HEK293T (cell line): Measurements from ENCODE around the gene MORC4.

Experiments used
- CTCF ChIA-PET: fragments of 350-600 bp; formaldehyde crosslinking; extraction: SDS; loops from one replicate; lab custom pipeline; 2021; ENCODE audit warnings: antibody characterized with exemption, inconsistent platforms; lab: Yijun Ruan, JAX
- POLR2A ChIA-PET: fragments of 350-600 bp; formaldehyde crosslinking; extraction: SDS; loops from one replicate; lab custom pipeline; 2020; ENCODE audit warnings: antibody characterized with exemption, inconsistent platforms; lab: Yijun Ruan, JAX
- DNase-seq: peaks from one replicate; pipeline ENCODE4 v3.0.0; 2012; ENCODE audit warnings: mixed read lengths; ENCODE audit errors: extremely low spot score
- ARNT ChIP-seq: fragments of 450-650 bp; IDR thresholded peaks from 2 replicates; pipeline ENCODE4 v1.6.1; 2017; ENCODE audit warnings: mild to moderate bottlenecking
- BHLHE40 ChIP-seq: fragments of 450-650 bp; IDR thresholded peaks from 2 replicates; pipeline ENCODE4 v1.6.1; 2016; ENCODE audit warnings: mild to moderate bottlenecking, moderate library complexity, borderline replicate concordance
- CTBP1 ChIP-seq: fragments of 450-650 bp; IDR thresholded peaks from 2 replicates; pipeline ENCODE4 v1.6.1; 2016; ENCODE audit warnings: borderline replicate concordance
- ELF4 ChIP-seq: fragments of 450-650 bp; IDR thresholded peaks from 2 replicates; pipeline ENCODE4 v1.6.1; 2017; ENCODE audit warnings: antibody characterized with exemption
- FOXA1 ChIP-seq: fragments of 450-650 bp; IDR thresholded peaks from 2 replicates; pipeline ENCODE4 v1.6.1; 2016; ENCODE audit warnings: mild to moderate bottlenecking
- FOXK2 ChIP-seq: fragments of 450-650 bp; IDR thresholded peaks from 2 replicates; pipeline ENCODE4 v1.6.1; 2016; ENCODE audit warnings: mild to moderate bottlenecking
- FOXM1 ChIP-seq: fragments of 450-650 bp; IDR thresholded peaks from 2 replicates; pipeline ENCODE4 v1.6.1; 2017; ENCODE audit warnings: mild to moderate bottlenecking, borderline replicate concordance
- HDGF ChIP-seq: fragments of 450-650 bp; IDR thresholded peaks from 2 replicates; pipeline ENCODE4 v1.6.1; 2017; ENCODE audit warnings: antibody characterized with exemption, borderline replicate concordance
- L3MBTL2 ChIP-seq: fragments of 450-650 bp; conservative IDR thresholded peaks from 2 replicates; pipeline ENCODE4 v1.6.1; 2016; ENCODE audit warnings: mild to moderate bottlenecking
- LEF1 ChIP-seq: fragments of 450-650 bp; IDR thresholded peaks from 2 replicates; pipeline ENCODE4 v1.6.1; 2017; ENCODE audit warnings: mild to moderate bottlenecking, borderline replicate concordance
- NFRKB ChIP-seq: fragments of 450-650 bp; IDR thresholded peaks from 2 replicates; pipeline ENCODE4 v1.6.1; 2016; ENCODE audit warnings: mild to moderate bottlenecking, moderate library complexity
- SP1 ChIP-seq: fragments of 450-650 bp; IDR thresholded peaks from 2 replicates; pipeline ENCODE4 v1.6.1; 2017
- SUZ12 ChIP-seq: fragments of 450-650 bp; IDR thresholded peaks from 2 replicates; pipeline ENCODE4 v1.6.1; 2016; ENCODE audit warnings: mild to moderate bottlenecking
- TARDBP ChIP-seq: fragments of 450-650 bp; IDR thresholded peaks from 2 replicates; pipeline ENCODE4 v1.6.1; 2016
- ZNF384 ChIP-seq: fragments of 450-650 bp; IDR thresholded peaks from 2 replicates; pipeline ENCODE4 v1.6.1; 2016
- TF ChIP-seq, protein P1 (sequence below): fragments of 450-650 bp; IDR thresholded peaks from 2 replicates; pipeline ENCODE4 v1.6.1; 2016

MORC4 gene

DNA sequence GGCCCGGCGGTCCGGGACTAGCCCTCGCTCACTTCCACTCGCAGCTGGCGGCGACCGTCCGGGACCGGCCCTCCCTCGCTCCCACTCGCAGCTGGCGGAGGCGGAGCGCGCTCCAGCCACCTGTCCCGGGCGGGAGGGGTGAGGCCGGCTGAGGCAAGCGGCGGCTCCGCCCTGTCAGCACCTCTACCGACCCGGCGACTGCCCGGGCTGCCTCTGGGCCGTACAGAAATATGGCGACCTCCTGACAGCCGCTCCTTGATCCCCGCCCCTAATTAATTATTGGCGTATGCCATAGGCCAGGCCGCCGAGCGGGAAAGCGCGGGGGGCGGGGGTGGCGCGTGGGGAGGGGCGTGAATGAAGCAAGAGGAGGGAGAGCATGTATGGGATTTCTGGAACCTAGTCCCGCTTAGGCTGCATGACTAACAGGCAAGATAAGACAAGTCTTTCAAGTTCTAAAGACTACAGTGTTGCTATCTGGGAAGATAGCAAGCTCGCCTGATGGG, at the start of gene MORC4:
TSS of gene MORC4 (minus strand) at position 200 of the 503 bp plus-strand sequence. CDS start 243 bp downstream, outside the sequence.
- CTCF ChIA-PET = no interaction called here
- DNase-seq = peak; percentile 80
- POLR2A ChIA-PET = no interaction called here

DNA sequence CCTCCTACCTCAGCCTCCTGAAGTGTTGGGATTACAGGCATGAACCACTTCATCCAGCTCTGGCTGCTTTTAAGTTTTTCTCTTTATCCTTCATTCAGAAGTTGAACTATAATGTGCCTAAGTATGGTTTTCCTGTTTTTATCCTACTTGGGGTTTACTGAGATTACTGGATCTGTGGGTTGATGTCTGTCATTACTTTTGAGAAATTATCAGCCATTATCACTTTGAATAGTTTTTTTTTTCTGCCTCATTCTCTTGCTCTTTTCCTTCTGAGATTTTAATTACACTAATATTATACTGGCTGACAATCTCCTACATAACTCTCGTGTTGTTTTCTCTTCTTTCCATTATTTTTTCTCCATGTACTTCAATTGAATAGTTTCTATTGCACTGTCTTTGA, 47.6 kb upstream of the MORC4 start:
- ChIA-PET POLR2A (no interaction called here), CTCF (no interaction called here)
- TF ChIP-seq FOXA1 (no peak), L3MBTL2 (no peak), TARDBP (no peak), SP1 (no peak), CTBP1 (no peak), BHLHE40 (no peak), ARNT (no peak)
- DNase-seq = no peak

More for the DNA sequence above, at the start of gene MORC4:
- peak; percentile 81 for TF ChIP-seq L3MBTL2
- TF ChIP-seq LEF1 = no peak

DNA sequence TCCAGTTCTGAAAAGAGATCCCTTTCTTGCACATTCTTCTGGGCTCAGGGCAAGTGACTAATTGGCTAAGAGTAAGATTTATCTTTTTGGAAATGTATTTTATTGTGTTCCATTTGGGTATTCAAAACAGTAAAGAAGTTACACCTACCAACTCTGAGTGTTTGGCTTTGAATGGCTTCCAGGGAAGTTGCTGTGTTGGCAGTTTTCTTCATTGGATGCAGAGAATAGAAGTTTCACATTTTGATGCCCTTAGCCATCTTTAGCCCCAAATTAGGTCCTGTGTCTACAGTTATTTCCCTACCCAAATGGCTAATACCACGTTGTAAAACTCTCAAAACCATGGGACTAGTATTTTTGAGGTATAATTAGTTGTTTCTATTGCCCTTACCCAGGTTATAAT, 29.7 kb upstream of the MORC4 start:
- CTCF ChIA-PET = interaction anchor here (0.6 kb wide), 1 partner anchor 250 kb away, joined by 9 read pairs; no protein-coding TSS in a partner anchor
- no peak for TF ChIP-seq L3MBTL2
- TF ChIP-seq ARNT = no peak
- TF ChIP-seq BHLHE40 = no peak
- no peak for TF ChIP-seq LEF1
- POLR2A ChIA-PET = no interaction called here

DNA sequence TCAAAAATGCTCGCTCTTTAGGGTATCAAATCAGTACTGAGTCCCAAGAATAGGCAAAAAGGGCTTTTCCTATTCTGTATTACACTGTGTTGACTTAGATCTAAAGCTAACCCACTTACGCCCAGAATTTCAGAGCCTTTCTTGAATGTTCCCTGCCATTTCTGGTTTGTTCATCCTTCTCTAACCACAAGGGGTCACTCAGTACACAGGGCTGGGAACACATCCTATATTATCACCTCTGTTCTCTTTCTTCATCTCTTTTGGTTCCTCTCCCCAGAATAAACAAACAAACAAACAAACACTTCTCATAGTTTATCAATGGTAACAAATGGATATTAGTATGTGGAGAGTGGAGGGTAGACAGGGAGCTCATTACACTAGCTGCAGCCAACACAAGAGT, 25.5 kb upstream of the MORC4 start:
- DNase-seq = peak; percentile 50
- ChIA-PET CTCF (interaction anchor here (0.6 to 1.2 kb wide), 6 partner anchors 13 to 755 kb away, joined by 3 to 4 read pairs (median 3); no protein-coding TSS in a partner anchor), POLR2A (no interaction called here)
- TF ChIP-seq LEF1 = no peak
- TF ChIP-seq L3MBTL2 = no peak
- no peak for TF ChIP-seq FOXK2
- no peak for TF ChIP-seq CTBP1
- TF ChIP-seq SUZ12 = no peak
- no peak for TF ChIP-seq TARDBP
- no peak for TF ChIP-seq ELF4
- TF ChIP-seq FOXM1 = no peak
- TF ChIP-seq SP1 = no peak
- no peak for TF ChIP-seq NFRKB
- no peak for TF ChIP-seq HDGF
- TF ChIP-seq BHLHE40 = no peak
- TF ChIP-seq ARNT = no peak
- no peak for TF ChIP-seq ZNF384
- TF ChIP-seq, protein P1, sequence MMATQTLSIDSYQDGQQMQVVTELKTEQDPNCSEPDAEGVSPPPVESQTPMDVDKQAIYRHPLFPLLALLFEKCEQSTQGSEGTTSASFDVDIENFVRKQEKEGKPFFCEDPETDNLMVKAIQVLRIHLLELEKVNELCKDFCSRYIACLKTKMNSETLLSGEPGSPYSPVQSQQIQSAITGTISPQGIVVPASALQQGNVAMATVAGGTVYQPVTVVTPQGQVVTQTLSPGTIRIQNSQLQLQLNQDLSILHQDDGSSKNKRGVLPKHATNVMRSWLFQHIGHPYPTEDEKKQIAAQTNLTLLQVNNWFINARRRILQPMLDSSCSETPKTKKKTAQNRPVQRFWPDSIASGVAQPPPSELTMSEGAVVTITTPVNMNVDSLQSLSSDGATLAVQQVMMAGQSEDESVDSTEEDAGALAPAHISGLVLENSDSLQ = no peak
- TF ChIP-seq FOXA1 = no peak

More for the DNA sequence above, 29.7 kb upstream of the MORC4 start:
- no peak for DNase-seq

DNA sequence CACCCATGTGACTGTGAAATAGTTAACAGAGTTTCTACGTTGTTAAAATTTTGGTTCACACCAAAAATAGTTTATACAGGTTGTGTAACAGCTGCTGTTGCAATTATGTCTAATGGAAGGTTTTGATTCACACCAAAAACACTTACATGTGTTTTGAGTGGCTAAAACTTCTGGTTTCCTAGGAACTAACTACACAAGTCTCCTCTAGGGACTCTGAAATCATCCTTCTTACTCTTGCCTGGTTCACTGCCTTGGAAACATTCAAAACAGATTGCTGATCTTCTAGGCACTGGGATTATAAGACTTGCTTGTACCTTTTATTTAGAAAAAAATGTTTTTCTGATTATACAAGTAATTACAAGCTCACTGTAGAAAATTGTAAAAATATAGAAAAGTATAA, 14.9 kb upstream of the MORC4 start:
- no peak for DNase-seq
- TF ChIP-seq FOXA1 (no peak), NFRKB (no peak), ARNT (no peak), BHLHE40 (no peak), FOXK2 (no peak), TARDBP (no peak), FOXM1 (no peak), CTBP1 (no peak), SUZ12 (no peak), LEF1 (no peak), ELF4 (no peak), L3MBTL2 (no peak), SP1 (no peak), HDGF (no peak), ZNF384 (no peak)
- TF ChIP-seq, protein P1 = no peak
- ChIA-PET CTCF (no interaction called here), POLR2A (no interaction called here)

DNA sequence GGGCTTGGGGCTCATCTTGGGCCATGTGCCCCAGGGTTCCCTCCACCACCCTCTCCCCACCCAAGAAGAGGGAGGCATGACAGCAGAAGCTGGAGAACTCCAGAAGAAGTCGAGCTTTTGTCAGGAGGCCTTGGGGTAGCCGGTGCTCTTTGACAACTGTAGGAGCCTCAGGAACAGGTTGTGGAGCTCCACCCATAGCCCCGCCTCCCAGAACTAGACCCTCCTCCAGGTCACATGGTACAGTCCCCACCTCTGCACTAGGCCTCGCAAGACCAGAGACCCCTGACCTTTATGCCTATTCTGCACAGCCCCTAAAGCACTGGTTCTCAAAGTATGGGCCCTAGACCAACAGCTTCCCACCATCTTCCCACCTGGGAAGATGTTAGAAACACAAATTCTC, 8.0 kb upstream of the MORC4 start:
- ChIA-PET POLR2A (no interaction called here), CTCF (no interaction called here)
- TF ChIP-seq ZNF384 (no peak), TARDBP (no peak), SUZ12 (no peak), LEF1 (no peak), ELF4 (no peak)
- no peak for DNase-seq
